GM10266 (cell line): ENCODE results near the gene PPIE.

Experiments used
- DNase-seq: peaks from one replicate; pipeline ENCODE4 v3.0.0; 2012; ENCODE audit errors: extremely low spot score
- TF ChIP-seq, protein P1 (sequence below): IDR thresholded peaks from 2 replicates; pipeline ENCODE4 v1.5.1; 2012; ENCODE audit warnings: mild to moderate bottlenecking, low read depth; ENCODE audit not compliant: control insufficient read depth, insufficient read depth; ENCODE audit errors: missing control alignments

The PPIE gene

DNA sequence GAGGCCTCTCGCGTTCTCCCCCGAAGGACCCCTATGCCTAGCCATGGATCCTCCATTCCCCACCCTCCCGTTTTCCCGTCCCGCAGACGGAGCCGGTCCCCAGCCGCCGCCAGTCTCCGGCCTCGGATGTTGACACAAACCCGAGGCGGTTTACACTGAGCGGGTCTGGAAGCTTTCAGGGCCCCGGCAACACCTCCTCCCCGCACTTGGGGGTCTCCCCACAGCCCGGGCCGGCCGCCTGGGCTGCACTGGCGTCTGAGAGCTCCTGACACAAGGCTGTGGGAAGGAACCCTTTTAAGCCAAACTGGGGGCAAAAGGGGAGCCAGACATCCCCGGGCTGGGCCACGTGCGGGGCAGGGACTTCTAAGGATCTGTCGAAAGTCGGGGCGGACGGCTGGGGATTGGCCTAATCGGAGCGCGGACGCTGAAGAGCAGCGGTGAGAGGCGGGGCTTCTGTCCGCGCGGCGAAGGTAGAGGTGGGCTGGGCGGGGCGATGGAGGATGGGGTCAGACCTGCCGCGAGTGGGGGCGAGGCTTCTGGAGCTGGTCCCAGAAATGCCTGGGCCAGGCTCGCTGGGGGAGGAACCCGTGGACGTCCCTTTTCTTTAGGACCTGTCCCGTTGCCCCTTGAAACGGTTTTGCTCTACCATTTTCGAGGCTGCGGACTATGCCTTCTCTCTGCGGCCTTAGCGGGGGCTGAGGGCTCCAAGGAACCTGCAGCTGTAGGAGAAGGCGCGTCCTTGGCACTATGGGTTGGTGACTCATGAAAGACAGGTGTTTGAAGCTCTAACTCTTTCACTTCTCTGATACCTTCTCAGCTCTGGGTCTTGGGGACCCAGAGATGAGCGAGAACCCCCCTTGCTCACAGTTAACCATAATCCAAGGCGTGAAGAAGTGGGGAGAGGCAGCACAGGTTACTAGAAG is 46.3 kb upstream of the PPIE start:
- no peak for DNase-seq
- TF ChIP-seq, protein P1, sequence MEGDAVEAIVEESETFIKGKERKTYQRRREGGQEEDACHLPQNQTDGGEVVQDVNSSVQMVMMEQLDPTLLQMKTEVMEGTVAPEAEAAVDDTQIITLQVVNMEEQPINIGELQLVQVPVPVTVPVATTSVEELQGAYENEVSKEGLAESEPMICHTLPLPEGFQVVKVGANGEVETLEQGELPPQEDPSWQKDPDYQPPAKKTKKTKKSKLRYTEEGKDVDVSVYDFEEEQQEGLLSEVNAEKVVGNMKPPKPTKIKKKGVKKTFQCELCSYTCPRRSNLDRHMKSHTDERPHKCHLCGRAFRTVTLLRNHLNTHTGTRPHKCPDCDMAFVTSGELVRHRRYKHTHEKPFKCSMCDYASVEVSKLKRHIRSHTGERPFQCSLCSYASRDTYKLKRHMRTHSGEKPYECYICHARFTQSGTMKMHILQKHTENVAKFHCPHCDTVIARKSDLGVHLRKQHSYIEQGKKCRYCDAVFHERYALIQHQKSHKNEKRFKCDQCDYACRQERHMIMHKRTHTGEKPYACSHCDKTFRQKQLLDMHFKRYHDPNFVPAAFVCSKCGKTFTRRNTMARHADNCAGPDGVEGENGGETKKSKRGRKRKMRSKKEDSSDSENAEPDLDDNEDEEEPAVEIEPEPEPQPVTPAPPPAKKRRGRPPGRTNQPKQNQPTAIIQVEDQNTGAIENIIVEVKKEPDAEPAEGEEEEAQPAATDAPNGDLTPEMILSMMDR: no peak

DNA sequence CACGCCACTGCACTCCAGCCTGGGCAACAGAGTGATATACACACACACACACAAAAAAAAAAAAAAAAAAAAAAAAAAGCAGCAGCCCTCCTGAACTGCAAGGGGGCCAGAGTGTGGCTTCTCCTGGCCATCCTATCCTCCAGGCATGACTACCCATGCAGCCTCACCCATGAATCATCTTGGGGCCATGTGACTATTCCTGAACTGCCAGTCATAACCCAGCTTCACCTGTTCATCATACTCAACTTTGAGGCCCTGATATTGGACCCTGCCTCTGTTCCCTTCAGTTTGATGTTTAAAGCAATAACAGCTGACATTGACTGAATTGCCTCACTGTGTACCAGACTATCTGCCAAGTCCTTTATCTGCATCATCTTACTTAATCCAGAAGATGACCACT is 44.7 kb upstream of the PPIE start:
- no peak for DNase-seq
- TF ChIP-seq, protein P1: no peak

DNA sequence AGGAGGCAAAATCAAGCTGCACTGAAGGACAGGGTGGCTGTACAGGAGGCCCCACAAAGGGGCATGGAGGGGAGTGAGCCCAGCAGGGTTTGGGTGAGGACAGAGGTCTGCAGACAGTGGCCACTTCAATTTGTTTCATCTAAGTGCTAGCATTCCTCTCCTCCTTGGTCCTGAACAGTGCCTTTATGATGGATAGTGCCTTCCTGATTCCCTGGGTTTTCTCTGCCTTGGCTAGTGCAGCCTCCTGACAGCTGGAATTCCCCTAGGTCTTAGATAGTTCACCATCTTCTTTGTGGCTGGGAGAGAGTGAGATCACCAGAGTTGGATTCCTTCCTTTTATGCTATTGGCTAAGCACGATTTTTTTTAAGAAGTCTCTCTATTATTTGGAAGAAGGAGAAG is 43.7 kb upstream of the PPIE start:
- TF ChIP-seq, protein P1: no peak
- DNase-seq: peak; percentile 12

DNA sequence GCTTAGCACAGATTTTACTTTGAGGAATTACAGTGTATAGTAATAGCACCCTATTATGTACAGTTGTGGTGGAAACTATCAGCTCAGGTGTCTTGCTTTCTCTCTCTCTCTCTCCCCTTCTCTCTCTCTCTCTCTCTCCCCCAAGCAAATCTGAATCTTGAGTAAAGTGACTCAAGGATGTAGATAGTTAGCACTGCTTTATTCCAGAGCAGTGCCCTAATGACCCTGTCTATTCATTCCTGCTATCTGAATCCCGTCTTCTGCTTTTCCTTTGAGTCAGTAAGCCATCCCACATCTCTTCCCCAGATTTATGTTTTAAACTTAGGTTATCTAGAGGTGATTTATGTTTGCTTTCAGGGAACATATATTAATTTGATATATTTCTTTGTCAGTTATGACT is 42.2 kb upstream of the PPIE start:
- no peak for DNase-seq
- TF ChIP-seq, protein P1: no peak

DNA sequence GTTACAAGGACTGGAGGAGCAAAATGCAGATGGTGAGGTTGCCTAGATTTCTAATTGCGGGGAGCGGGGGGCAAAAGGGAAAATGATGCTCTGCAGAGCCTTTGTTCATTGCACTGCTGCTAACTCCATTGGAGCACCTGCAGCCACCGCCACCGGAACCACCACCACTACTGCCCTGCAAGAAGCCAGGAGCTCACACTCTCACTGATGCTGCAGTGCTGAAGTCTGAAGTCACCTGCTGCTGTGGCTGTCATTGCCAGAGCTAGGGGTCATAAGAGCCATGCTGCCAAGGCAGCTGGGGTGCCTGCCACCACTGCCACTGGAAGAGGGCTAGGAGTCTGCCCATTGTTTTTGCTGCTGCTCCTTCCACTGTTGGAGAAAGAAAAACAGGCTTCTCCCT is 40.1 kb upstream of the PPIE start:
- no peak for DNase-seq
- TF ChIP-seq, protein P1: no peak

DNA sequence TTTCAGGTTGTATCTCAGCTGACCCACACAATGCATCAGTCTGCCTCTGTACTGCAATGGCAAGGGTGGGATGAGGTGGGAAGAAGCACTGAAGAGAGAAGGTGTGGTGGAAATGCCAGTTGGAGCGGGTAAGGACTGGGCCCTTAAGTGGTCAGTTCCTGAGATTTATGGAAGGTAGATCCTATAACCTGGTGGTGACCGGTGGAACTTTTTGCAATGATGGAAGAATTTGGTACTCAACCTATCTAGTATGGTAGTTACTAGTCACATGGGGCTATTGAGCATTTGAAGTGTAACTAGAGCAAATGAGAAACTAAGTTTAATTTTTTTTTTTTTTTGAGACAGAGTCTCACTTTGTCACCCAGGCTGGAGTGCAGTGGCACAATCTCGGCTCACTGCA is 39.3 kb upstream of the PPIE start:
- TF ChIP-seq, protein P1: no peak
- DNase-seq: no peak

DNA sequence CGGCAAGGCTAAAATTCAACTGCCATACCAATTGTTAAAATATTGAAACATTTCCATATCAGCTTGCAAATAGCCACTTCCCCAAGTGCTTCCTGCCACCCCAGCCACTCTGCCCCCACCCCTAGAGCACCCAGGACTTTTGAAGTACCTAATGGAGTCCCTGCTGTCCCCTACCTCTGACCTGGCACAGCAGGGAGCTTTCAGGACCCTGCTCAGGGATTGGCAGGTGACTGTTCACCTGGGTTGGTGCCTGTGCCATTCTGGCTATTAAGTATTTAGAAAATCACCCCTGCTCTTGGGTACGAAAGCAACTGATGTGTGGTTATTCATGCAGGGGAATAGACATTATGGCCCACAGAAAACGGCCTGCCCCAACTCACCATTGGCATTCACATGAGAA is 38.3 kb upstream of the PPIE start:
- TF ChIP-seq, protein P1: no peak
- no peak for DNase-seq
